ENCODE data around the gene LPCAT2.

GRCh38 chr16:55605754-55606336 lies 97.0 kb downstream of the LPCAT2 start:
- TF ChIP-seq ZSCAN20 (CRISPR knock-in tag; IDR thresholded peaks at IDR 0.05) (no peak), CTCF (IDR thresholded peaks at IDR 0.05) (no peak), HOXA7 (CRISPR knock-in tag; IDR thresholded peaks at IDR 0.05) (no peak), ZNF302 (CRISPR knock-in tag; IDR thresholded peaks at IDR 0.05) (no peak), MAFK (IDR thresholded peaks at IDR 0.05; ENCODE audit: partially characterized antibody) (no peak), HMGXB4 (CRISPR knock-in tag; IDR thresholded peaks at IDR 0.05; ENCODE audit: borderline replicate concordance) (no peak), MAZ (IDR thresholded peaks at IDR 0.05; ENCODE audit: borderline replicate concordance, low read depth, low read length) (no peak)
